ENCODE measurements around the gene POU2AF2.

POU2AF2 gene

DNA sequence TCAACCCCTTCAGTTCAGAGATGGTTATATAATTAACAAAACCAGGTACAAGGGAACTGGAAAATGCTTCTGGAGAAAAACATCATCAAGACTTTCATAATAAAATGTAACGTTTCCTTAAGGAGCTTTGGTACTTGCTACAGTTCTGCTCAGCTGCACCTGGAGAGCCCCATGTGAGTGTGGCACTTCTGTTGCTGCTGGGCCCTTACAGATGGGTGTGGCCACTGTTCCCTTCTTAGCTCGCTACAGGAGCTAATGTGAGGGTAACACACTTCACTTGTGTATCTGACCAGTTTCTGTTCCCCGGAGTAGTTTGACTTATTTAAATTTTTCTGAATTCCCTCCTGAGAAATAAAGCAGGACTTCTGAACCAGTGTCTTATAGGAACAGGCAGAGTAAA, 56.8 kb downstream of the POU2AF2 start:
- no peak for TF ChIP-seq Cebpa-rat (IDR thresholded peaks at IDR 0.05)

DNA sequence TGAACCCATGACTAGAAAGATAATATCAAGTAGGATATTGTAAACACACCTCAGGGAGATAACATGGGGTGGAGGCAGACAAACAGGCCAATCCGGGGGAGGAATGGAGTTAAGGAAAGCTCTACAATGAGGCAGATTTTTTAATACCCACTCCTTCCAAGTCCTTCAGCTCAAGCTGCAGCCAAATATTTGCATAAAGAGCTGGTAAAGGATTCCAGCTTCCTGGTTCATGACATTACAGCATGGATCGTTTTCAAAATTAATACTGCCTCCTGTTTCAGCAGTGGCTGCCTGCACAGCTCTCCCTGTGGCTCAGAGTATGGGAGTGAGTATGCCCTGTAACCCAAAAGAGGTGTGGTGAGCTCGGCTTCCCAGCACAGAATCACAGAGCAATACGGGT, 57.9 kb downstream of the POU2AF2 start:
- Histone ChIP-seq H3K4me1 (peaks cover 7% of the 10 kb centered on the region; the same call in 1 of the 2 replicates), H3K27ac (no peak overlapping the region), H3K9ac (no peak overlapping the region), H3K4me2 (no peak overlapping the region), H3K9me3 (peaks cover 15% of the 10 kb centered on the region; the same call in 1 of the 2 replicates), H3K4me3 (no peak overlapping the region), H3K27me3 (peaks cover 35% of the 10 kb centered on the region), H4K20me1 (peaks cover 22% of the 10 kb centered on the region), H3K36me3 (no peaks in the 10 kb centered on the region)
- no peak for TF ChIP-seq Cebpa-rat (IDR thresholded peaks at IDR 0.05)

More for the DNA sequence above, 56.8 kb downstream of the POU2AF2 start:
- Histone ChIP-seq H3K36me3 (no peaks in the 10 kb centered on the region), H3K4me3 (no peak overlapping the region), H3K4me1 (peaks cover 7% of the 10 kb centered on the region; the same call in 1 of the 2 replicates), H4K20me1 (peaks cover 22% of the 10 kb centered on the region), H3K27ac (no peak overlapping the region), H3K9me3 (peaks cover 15% of the 10 kb centered on the region; the same call in 1 of the 2 replicates), H3K27me3 (peaks cover 46% of the 10 kb centered on the region), H3K9ac (no peak overlapping the region), H3K4me2 (no peak overlapping the region)

DNA sequence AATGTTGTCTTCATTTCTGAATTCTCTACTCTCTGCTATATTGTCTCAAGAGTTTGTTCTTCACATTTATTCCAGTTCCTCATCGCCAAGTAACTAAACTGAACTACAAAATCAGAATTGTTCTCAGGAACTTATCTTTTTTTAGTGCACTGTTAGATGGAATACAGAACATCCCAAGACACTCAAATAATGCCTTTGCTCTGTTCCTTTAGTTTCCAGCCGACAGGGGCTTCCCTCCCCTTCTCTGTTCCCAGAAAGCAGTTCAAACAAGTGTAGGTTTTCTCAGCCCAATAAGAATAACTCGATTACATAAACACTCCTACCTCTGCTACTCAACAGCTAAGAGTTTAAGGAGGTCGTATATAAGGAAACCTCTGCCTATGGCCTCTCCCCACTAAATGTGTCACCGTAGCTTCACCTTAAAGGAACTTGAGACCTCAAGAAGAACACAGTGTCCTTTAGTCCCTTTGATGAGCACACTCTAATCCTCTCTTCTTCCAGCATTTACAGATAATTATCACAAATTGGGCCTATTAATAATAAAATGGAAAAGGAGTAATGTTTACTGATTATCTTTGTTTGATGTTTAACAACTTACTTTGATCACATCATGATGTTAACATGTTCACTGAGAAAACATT, 59.8 kb downstream of the POU2AF2 start:
- Histone ChIP-seq H3K27ac (no peak overlapping the region), H3K4me1 (peaks cover 6% of the 10 kb centered on the region), H3K4me3 (no peak overlapping the region), H4K20me1 (peaks cover 12% of the 10 kb centered on the region; the same call in 1 of the 2 replicates), H3K9ac (no peak overlapping the region), H3K36me3 (no peaks in the 10 kb centered on the region), H3K4me2 (no peak overlapping the region), H3K9me3 (no peaks in the 10 kb centered on the region), H3K27me3 (peaks cover 16% of the 10 kb centered on the region)
- no peak for TF ChIP-seq Cebpa-rat (IDR thresholded peaks at IDR 0.05)

DNA sequence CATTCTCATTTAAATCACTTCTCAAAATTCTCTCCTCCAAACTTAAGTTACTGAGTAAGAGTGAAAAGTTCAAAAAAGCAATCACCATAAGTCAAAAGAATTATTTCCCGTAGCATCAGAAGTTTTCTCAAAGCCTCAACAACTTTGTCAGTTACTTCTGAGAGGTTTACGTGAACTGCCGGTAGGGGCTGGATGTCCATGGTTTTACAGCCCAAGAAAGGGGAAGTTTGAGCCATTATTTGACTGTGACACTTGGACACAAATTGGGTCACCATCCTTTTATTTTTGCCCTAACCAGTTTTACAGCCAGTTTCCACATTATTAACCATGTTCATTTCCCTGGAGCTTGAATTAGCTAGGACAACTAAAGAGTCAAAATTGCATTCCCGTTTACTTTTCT, 60.4 kb downstream of the POU2AF2 start:
- H3K27me3 ChIP-seq: peaks cover 10% of the 10 kb centered on the region
- H3K36me3 ChIP-seq: no peaks in the 10 kb centered on the region
- no peak overlapping the region for H3K4me2 ChIP-seq

DNA sequence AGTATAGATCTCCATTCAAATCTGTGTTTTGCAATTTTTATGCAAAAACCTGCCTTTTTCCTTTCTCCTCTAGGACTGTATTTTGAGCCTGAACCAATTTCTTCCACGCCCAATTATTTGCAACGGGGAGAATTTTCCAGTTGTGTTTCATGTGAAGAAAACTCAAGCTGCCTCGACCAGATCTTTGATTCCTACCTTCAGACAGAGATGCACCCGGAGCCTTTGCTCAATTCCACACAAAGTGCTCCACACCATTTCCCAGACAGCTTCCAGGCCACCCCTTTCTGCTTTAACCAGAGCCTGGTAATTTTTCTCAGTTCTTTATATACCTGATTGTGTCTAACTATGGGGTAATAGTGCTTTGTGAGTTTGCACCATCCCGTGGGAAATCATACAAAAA, 60.8 kb downstream of the POU2AF2 start:
- Histone ChIP-seq H3K9me3 (no peaks in the 10 kb centered on the region), H3K27me3 (peaks cover 6% of the 10 kb centered on the region; the same call in 1 of the 2 replicates), H3K4me1 (peaks cover 12% of the 10 kb centered on the region), H3K4me2 (no peak overlapping the region), H3K36me3 (no peaks in the 10 kb centered on the region), H3K4me3 (no peak overlapping the region), H3K9ac (no peak overlapping the region), H3K27ac (no peak overlapping the region), H4K20me1 (peaks cover 2% of the 10 kb centered on the region; the same call in 1 of the 2 replicates)
- TF ChIP-seq Cebpa-rat (IDR thresholded peaks at IDR 0.05): no peak

More for the DNA sequence above, 60.4 kb downstream of the POU2AF2 start:
- peaks cover 6% of the 10 kb centered on the region; the same call in 1 of the 2 replicates for H4K20me1 ChIP-seq
- TF ChIP-seq Cebpa-rat (IDR thresholded peaks at IDR 0.05): no peak
- H3K4me1 ChIP-seq: peaks cover 12% of the 10 kb centered on the region
- no peak overlapping the region for H3K9ac ChIP-seq
- H3K4me3 ChIP-seq: no peak overlapping the region
- H3K27ac ChIP-seq: no peak overlapping the region
- no peaks in the 10 kb centered on the region for H3K9me3 ChIP-seq

DNA sequence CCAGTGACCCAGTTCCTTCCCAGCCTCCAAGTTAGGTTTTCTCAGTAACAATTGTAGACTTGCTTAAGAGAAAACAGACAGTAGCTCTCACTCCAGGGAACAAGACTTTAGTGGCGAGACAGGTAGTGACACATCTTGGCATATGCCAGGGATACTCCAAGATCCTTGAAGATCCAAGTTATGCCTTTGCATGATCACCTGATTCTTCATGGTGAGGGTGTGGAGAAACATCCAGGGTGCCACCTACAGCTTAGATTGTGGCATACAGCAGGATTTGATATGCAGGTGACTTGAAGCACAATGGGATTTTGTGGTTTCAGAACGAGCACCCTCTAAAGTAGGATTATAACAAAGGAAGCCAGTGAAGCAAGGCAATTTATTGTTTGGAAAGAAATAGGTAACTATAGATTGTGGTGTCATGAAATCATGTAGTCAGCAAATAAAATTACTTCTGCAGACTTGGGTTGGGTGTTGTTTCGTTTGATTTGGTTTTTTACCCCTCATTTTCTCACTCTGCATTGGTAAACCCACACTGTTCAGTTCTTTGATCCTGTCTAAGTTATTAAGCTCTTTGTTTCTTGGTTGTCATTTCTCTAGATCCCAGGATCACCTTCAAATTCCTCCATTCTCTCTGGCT, 62.1 kb downstream of the POU2AF2 start:
- no peaks in the 10 kb centered on the region for H4K20me1 ChIP-seq
- no peaks in the 10 kb centered on the region for H3K9me3 ChIP-seq
- H3K27me3 ChIP-seq: no peaks in the 10 kb centered on the region
- H3K4me2 ChIP-seq: no peak overlapping the region
- H3K4me3 ChIP-seq: no peak overlapping the region
- H3K4me1 ChIP-seq: peaks cover 12% of the 10 kb centered on the region
- H3K9ac ChIP-seq: no peak overlapping the region
- H3K36me3 ChIP-seq: no peaks in the 10 kb centered on the region; the same call in 1 of the 2 replicates
- no peak for TF ChIP-seq Cebpa-rat (IDR thresholded peaks at IDR 0.05)
- H3K27ac ChIP-seq: no peak overlapping the region

DNA sequence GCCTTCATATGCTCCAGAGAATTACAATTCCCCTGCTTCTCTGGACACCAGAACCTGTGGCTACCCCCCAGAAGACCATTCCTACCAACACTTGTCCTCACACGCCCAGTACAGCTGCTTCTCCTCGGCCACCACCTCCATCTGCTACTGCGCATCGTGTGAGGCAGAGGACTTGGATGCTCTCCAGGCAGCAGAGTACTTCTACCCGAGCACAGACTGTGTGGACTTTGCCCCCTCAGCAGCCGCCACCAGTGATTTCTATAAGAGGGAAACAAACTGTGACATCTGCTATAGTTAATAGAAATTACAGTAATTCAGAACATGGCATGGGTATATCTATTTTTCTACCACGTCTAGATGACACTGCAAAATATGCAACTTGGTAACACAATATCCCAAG, 62.6 kb downstream of the POU2AF2 start:
- Histone ChIP-seq H3K4me2 (no peak overlapping the region), H4K20me1 (no peaks in the 10 kb centered on the region), H3K4me1 (peaks cover 12% of the 10 kb centered on the region), H3K9me3 (peaks cover 1% of the 10 kb centered on the region; the same call in 1 of the 2 replicates), H3K27ac (no peak overlapping the region), H3K36me3 (no peaks in the 10 kb centered on the region; the same call in 1 of the 2 replicates), H3K9ac (no peak overlapping the region), H3K27me3 (no peaks in the 10 kb centered on the region), H3K4me3 (no peak overlapping the region)
- TF ChIP-seq Cebpa-rat (IDR thresholded peaks at IDR 0.05): no peak

DNA sequence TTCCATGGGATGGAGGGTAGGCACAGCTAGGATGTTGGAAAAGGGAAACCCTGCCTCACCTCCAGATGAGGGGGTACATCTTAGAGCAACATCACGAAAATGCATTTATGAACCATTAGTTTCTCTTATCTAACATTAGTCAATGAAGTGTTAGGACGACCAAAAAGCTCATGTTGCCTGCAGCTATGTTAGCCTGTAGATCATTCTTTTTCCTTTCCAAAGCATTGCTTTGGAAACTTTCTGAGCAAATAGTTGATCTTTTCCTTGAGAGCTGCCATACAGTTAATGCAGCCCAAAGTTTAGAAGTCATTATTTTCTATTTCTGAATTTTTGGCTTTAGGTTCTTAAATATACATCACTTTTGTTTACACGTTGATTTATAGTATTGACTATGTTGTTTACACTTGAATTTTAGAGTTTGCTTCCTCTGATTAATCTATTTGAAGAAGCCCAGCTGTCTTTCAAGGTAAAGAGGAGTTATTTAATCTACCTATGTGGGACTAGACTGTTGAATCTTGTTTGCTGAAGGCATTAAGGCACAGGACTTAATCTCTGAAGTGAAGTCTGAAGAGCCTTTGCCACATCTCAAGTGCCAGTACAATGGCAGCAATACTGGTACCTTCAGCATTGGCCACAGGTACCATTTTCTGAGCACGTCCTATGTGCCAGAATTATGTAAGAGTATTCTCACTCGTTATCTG, 63.8 kb downstream of the POU2AF2 start:
- H3K9ac ChIP-seq: no peak overlapping the region
- TF ChIP-seq Cebpa-rat (IDR thresholded peaks at IDR 0.05): no peak
- H3K4me2 ChIP-seq: no peak overlapping the region

DNA sequence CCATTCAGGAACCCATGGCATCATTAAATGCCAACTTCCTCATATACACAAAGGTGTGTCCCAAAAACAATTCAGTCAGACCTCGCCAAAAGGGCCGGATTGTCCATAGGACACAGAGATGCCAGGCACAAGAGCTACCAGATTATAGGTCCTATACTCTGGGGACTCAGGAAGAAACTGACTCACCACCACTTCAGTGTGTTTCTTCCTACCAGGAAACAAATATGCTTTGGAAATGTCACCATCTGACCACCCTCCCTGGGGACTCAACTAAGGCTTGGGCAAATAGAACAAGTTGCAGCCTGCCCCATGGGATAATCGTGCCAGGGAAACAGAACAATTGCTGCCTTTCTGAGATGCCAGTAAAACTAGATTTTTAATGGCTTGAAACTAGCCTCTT, 64.6 kb downstream of the POU2AF2 start:
- no peaks in the 10 kb centered on the region for H3K27me3 ChIP-seq
- peaks cover 5% of the 10 kb centered on the region; the same call in 1 of the 2 replicates for H3K9me3 ChIP-seq
- H3K27ac ChIP-seq: no peak overlapping the region
- peaks cover 12% of the 10 kb centered on the region for H3K4me1 ChIP-seq
- H3K4me2 ChIP-seq: peak overlapping the region; percentile 36
- H3K36me3 ChIP-seq: no peaks in the 10 kb centered on the region; the same call in 1 of the 2 replicates
- no peak overlapping the region for H3K9ac ChIP-seq
- no peak for TF ChIP-seq Cebpa-rat (IDR thresholded peaks at IDR 0.05)
- H3K4me3 ChIP-seq: no peak overlapping the region
- no peaks in the 10 kb centered on the region for H4K20me1 ChIP-seq

More for the DNA sequence above, 63.8 kb downstream of the POU2AF2 start:
- Histone ChIP-seq H4K20me1 (no peaks in the 10 kb centered on the region), H3K9me3 (peaks cover 5% of the 10 kb centered on the region; the same call in 1 of the 2 replicates), H3K4me3 (no peak overlapping the region), H3K27ac (no peak overlapping the region), H3K4me1 (peaks cover 12% of the 10 kb centered on the region), H3K36me3 (no peaks in the 10 kb centered on the region; the same call in 1 of the 2 replicates), H3K27me3 (no peaks in the 10 kb centered on the region)

All from BLaER1 (cell line).